Adipose tissue (tissue), 3 donors: ENCODE measurements around the gene RAC2. TPM values are rescaled to one million over a fixed set of nuclear protein-coding genes. Genes with fewer than 3 reads are reported as not detected.

Experiments used
- H3K27ac ChIP-seq: one replicate; pipeline ENCODE4 v1.5.1; 2013; ENCODE audit warnings: low read depth, low read length
- WGBS, 3 donors: extraction: QIAGEN DNeasy Blood & Tissue Kit; methylation state at CpG; one replicate each; pipeline ENCODE4 v1.1.7; 2013; 5-methylcytosine and 5-hydroxymethylcytosine counted together
- polyA plus RNA-seq, 3 donors: library from polyadenylated mRNA; stranded (reverse); fragments of 200-250 nt; gene quantifications; one replicate each; pipeline ENCODE4 v1.2.3, GENCODE V29; 2013
- donor health status: healthy with polysubstance abuse.
- donor health status: Bipolar disorder and iron deficiency.
- donor health status: healthy.

The RAC2 gene
- polyA plus RNA-seq, 3 donors = 5.7 to 29.8 (median 26.9) TPM

- no peak overlapping the region for H3K27ac ChIP-seq
- 53 to 75% (median 58%) methylated on average over 4 of the region's 4 CpGs for WGBS, 3 donors
Observed at GRCh38 chr22:37186997-37187522, 57.0 kb downstream of the RAC2 start.

- 57 to 66% (median 58%) methylated on average over 9 of the region's 9 CpGs for WGBS, 3 donors
- no peak overlapping the region for H3K27ac ChIP-seq
Observed at GRCh38 chr22:37186228-37186996, 57.7 kb downstream of the RAC2 start.

DNA sequence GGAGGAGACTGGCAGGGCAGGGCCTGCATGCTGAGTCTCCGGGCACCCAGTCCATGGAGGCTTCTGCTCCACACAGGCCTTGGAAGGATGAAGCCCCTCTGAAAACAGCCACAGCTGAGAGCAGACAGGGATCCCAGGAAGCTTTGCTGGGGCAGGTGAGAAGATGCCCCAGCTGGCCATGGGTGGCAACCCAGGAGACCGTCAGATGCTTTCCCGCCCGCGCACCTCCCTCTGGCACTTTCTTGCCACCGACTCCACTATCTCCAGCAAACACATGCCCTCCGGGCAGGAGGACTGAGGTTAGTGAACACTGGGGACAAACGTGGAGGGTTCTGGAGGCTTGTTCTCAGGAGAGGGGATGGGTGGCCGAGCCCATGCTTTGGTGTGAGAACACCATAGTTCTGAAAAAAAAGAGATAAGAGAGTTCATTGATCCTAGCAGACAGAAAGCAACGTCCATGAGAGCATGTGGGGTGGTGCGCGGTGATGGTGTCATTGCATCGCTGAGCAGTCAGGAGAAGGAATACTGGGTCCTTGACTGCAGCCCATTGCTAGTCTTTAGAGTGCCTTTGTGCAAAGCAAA, 58.3 kb downstream of the RAC2 start:
- no peak overlapping the region for H3K27ac ChIP-seq
- WGBS, 3 donors = 72 to 89% (median 82%) methylated on average over 13 of the region's 13 CpGs

DNA sequence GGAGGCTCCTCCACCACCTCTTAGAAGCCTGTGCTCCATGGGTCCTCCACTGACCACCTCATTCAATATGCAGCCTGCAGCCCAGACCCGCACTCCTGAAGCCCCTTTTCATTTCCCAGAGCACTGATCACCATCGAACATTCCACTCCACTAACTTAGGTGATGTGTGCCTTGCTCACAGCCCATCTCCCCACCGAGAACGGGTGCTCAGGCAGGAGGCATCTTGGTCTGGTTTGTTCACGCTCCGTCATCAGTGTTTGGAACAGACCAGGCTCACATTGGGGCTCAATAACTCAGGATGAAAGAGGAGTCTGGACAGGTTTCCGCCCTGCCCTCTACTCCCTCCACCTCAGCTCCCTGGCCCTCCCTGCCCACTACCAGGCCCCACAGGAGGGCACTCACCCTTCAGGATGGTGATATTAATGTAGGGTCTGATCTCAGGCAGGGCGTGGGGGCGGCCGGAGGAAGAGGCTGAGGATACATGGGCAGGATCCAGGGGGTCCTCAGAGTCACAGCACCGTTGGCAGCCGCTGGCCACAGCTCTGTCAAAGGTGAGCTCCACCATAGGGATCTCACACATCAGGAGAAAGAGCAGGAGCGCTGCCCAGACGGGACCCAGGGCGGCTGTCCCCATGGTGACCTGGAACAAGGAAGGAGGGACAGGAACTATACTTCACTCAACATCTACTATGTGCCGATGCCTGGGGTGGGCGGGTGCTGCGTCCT, 59.1 kb downstream of the RAC2 start:
- no peak overlapping the region for H3K27ac ChIP-seq
- WGBS, 3 donors = 90 to 92% (median 90%) methylated on average over 18 of the region's 18 CpGs

DNA sequence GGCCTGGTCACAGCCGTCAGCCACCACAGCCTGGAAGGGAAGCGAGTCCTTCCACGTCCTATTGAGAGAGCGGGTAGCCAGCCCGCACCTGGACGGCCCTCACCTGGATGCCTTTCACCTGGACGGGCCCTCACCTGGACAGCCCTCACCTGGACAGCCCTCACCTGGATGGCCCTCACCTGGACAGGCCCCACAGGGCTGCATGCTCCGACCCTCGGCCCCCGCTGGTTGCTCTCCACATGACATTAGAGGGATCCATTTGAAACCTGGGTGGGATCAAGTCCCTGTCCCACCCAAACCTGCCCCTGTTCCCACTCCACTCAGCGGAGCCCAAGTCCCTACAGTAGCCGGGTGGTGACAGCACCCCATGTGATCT, 59.7 kb downstream of the RAC2 start:
- 85 to 92% (median 87%) methylated on average over 12 of the region's 12 CpGs for WGBS, 3 donors
- H3K27ac ChIP-seq = no peak overlapping the region

GRCh38 chr22:37183432-37184379, 60.4 kb downstream of the RAC2 start:
- H3K27ac ChIP-seq = no peak overlapping the region
- 69 to 76% (median 76%) methylated on average over 17 of the region's 17 CpGs for WGBS, 3 donors

- WGBS, 3 donors = 71 to 96% (median 83%) methylated on average over 3 of the region's 3 CpGs
- no peak overlapping the region for H3K27ac ChIP-seq
Observed at GRCh38 chr22:37182949-37183245, 61.2 kb downstream of the RAC2 start.

- WGBS, 3 donors = 83 to 94% (median 90%) methylated on average over 37 of the region's 37 CpGs
- H3K27ac ChIP-seq = no peak overlapping the region
Observed at GRCh38 chr22:37182101-37182948, 61.7 kb downstream of the RAC2 start.

- H3K27ac ChIP-seq = no peak overlapping the region
- WGBS, 3 donors = 68 to 83% (median 80%) methylated on average over 4 of the region's 4 CpGs
Observed at GRCh38 chr22:37181681-37182080, 62.4 kb downstream of the RAC2 start.

- WGBS, 3 donors = 86 to 88% (median 88%) methylated on average over 15 of the region's 15 CpGs
- no peak overlapping the region for H3K27ac ChIP-seq
Observed at GRCh38 chr22:37180531-37181231, 63.4 kb downstream of the RAC2 start.

DNA sequence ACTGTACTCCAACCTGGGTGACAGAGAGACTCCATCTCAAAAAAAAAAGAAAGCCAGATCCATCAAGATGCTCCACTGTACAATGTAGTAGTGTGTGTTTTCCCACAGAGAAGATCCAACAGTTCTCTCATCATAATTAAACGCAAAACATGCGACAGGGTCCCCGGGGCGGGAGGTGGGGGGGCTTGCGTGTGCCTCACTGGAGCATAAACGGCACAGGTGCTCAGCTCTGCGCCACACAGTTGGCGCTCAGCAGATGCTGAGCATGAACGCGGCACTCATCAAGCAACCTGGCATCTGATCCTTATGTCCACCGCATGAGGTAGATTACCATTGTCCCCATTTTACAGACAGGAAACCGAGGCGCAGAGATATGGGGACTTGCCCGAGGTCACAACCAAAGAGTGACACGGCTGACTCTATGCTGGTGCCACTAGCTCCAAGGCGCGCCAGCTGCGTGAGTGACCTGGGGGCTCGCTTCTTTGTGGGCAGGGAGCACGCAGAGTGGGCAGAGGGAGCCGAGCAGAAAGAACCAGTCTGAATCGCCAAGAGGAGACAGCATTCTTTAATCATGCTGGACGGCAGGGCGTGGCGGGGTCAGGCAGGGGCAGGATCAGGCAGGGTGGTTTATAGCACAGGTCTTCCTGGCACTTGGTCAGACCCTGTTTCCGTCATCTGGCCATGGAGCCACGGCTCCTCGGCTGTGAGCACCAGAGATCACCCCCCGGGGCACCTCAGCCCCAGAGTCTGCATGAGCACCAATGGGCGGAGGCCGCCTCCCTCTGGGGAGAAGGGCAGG, 64.2 kb downstream of the RAC2 start:
- WGBS, 3 donors = 80 to 90% (median 85%) methylated on average over 31 of the region's 31 CpGs
- no peak overlapping the region for H3K27ac ChIP-seq

- WGBS, 3 donors = 77 to 85% (median 82%) methylated on average over 10 of the region's 10 CpGs
Observed at GRCh38 chr22:37179126-37179470, 65.0 kb downstream of the RAC2 start.

GRCh38 chr22:37178350-37179125, 65.5 kb downstream of the RAC2 start:
- no peak overlapping the region for H3K27ac ChIP-seq
- 34 to 45% (median 37%) methylated on average over 17 of the region's 17 CpGs for WGBS, 3 donors

More at GRCh38 chr22:37179126-37179470, 65.0 kb downstream of the RAC2 start:
- no peak overlapping the region for H3K27ac ChIP-seq

DNA sequence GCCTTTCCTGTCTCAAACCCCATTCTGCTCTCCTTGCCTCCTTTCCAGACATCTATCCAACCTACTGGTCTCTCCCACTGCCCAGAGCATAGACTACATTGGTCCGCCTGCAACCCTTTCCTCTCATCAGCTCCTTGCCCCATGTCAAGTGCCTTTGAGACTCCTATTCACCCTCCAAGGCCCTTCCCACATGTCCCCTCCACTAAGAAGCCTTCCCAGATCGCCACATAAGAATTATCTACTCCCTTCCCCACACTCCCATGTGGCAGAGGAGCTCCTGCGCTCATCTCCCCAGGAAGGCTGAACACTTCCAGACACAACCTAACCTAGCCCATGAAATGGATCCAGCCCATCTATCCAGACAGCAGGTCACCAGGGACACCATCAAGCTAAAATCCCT, 66.3 kb downstream of the RAC2 start:
- no peak overlapping the region for H3K27ac ChIP-seq
- WGBS, 3 donors = 93 to 96% (median 95%) methylated on average over 3 of the region's 3 CpGs

GRCh38 chr22:37177221-37177620, 66.8 kb downstream of the RAC2 start:
- H3K27ac ChIP-seq = no peak overlapping the region
- 57 to 81% (median 58%) methylated on average over 5 of the region's 5 CpGs for whole genome bisulfite sequencing, 3 donors
